Measurements from ENCODE around the gene GRIN2A. TPM values are rescaled to one million over a fixed set of nuclear protein-coding genes. Genes with fewer than 3 reads are reported as not detected.

GRIN2A gene
- total and polyA plus RNA-seq, 8 donors = 0.03 to 0.96 (median 0.26) TPM

DNA sequence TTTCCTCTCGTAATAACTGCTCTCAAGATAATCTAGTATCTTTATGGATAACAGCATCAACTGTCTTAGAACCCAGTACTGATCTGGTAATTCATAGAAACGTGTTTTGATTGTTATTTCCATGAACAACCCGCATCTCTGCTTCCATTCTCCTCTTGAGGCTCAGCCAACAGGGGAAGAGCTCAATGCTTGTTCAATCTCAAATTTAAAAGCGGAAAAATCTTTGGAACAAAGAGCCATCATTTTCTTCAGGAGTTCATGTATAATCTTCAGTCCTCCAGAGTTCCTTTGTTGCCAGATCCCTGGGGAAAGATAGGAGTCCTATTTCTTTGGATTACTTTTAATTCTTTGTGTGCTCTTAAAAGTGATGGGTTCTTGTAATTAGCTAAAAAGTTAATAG, 319.9 kb downstream of the GRIN2A start:
- Histone ChIP-seq H3K4me1 (no peaks in the 10 kb centered on the region), H3K27ac (no peak overlapping the region), H3K27me3 (no peaks in the 10 kb centered on the region), H3K36me3 (no peaks in the 10 kb centered on the region), H3K9me3 (no peaks in the 10 kb centered on the region), H3K4me3 (no peak overlapping the region)
- ATAC-seq (no peak), DNase-seq (no peak)
- intact Hi-C loops (cut with DNase I) = no loop called here
- TF ChIP-seq, protein P1, sequence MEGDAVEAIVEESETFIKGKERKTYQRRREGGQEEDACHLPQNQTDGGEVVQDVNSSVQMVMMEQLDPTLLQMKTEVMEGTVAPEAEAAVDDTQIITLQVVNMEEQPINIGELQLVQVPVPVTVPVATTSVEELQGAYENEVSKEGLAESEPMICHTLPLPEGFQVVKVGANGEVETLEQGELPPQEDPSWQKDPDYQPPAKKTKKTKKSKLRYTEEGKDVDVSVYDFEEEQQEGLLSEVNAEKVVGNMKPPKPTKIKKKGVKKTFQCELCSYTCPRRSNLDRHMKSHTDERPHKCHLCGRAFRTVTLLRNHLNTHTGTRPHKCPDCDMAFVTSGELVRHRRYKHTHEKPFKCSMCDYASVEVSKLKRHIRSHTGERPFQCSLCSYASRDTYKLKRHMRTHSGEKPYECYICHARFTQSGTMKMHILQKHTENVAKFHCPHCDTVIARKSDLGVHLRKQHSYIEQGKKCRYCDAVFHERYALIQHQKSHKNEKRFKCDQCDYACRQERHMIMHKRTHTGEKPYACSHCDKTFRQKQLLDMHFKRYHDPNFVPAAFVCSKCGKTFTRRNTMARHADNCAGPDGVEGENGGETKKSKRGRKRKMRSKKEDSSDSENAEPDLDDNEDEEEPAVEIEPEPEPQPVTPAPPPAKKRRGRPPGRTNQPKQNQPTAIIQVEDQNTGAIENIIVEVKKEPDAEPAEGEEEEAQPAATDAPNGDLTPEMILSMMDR (IDR thresholded peaks at IDR 0.05) = no peak

DNA sequence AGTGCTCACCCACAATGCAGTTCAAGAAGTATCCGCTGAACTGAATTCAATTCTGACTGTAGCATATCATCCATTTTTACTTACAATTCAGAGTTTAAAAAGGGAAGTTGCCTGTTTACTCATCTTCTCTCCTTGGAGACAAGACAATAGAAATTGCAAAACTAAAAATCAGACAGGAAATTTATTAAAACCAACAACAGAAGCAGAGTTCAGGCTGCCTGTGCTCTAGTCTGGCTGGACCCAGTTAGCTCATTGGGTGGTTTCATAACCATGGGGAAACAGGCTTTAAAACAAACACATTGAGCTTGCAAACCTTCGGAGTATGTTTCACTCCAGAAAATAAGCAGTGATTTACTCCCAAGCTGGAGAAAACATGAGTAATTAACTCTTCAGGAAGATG, 321.4 kb downstream of the GRIN2A start:
- H3K9me3 ChIP-seq = no peaks in the 10 kb centered on the region
- H3K4me1 ChIP-seq = no peaks in the 10 kb centered on the region
- DNase-seq = no peak
- intact Hi-C loops (cut with DNase I) = no loop called here
- TF ChIP-seq, protein P1 (IDR thresholded peaks at IDR 0.05) = no peak
- no peak overlapping the region for H3K27ac ChIP-seq
- H3K4me3 ChIP-seq = no peak overlapping the region
- no peaks in the 10 kb centered on the region for H3K27me3 ChIP-seq
- no peaks in the 10 kb centered on the region for H3K36me3 ChIP-seq
- ATAC-seq = no peak

DNA sequence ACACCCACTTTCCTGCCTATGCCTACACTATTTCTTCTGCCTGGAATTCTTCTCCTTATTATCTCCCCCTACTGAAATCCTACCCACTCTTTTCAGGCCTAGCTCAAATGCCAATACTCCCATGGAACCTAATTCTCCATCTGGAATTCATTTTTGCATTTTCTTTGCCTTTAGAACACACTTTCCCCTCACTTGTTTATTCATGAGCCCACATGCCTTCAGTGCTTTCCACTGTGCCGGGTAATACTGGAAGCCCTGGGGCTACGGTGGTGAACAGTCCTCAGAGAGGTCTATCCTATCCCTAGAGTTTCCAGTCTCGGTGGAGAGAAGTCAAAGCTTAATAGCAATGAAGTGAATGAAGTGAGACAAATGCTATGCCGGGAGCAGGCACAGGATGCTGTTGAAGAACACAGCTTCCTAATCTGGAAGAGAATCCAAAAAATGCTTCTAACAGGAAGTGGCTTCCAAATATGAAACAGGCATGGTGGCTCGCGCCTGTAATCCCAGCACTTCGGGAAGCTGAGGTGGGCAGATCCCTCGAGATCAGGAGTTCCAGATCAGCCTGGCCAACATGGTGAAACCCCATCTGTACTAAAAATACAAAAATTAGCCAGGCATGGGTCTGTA, 322.4 kb downstream of the GRIN2A start:
- TF ChIP-seq, protein P1 (IDR thresholded peaks at IDR 0.05) = no peak
- ATAC-seq (no peak), DNase-seq (no peak)
- Histone ChIP-seq H3K36me3 (no peaks in the 10 kb centered on the region), H3K9me3 (no peaks in the 10 kb centered on the region), H3K4me1 (no peaks in the 10 kb centered on the region), H3K27me3 (no peaks in the 10 kb centered on the region), H3K4me3 (no peak overlapping the region), H3K27ac (no peak overlapping the region)
- intact Hi-C loops (cut with DNase I) = no loop called here

DNA sequence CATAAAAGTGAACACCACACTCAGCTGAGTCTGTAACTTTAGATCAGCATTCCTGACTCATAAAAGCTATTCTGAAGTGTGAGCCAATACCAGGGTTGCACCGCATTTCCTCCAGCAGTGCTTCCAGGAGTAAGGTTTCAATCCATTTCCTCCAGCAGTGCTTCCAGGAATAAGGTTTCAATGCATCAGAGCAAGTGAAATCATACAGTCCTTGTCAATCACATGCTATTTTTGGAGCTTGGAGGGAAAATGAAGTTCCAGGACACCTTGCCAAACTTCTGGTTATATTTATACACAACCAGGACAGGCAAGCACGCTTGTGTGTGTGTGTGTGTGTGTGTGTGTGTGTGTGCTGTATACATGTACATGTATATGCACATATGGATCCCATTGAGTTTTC, 327.6 kb downstream of the GRIN2A start:
- DNase-seq (no peak), ATAC-seq (no peak)
- Histone ChIP-seq H3K36me3 (no peaks in the 10 kb centered on the region), H3K27ac (no peak overlapping the region), H3K4me3 (no peak overlapping the region), H3K4me1 (no peaks in the 10 kb centered on the region), H3K9me3 (no peaks in the 10 kb centered on the region), H3K27me3 (no peaks in the 10 kb centered on the region)
- intact Hi-C loops (cut with DNase I) = no loop called here
- TF ChIP-seq, protein P1 (IDR thresholded peaks at IDR 0.05) = no peak

DNA sequence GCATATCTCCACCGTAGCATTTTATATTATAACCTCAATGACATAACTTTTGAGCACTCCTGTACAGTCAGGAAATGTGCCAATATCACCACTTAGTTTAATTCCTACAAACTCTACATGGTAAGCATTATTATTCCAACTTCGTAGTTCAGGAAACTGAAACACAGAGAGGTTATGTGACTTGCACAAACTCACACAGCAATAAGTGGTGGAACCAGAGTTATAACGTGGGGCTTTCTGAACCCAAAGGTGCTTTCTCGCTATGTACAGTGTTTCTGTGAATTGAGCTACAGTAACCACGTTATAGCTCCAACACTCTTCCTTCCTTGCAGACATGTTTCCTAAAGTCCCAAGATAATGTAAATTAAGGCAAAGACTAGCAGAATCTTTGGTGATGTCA, 330.2 kb downstream of the GRIN2A start:
- TF ChIP-seq, protein P1 (IDR thresholded peaks at IDR 0.05) = no peak
- Histone ChIP-seq H3K4me1 (no peaks in the 10 kb centered on the region), H3K4me3 (no peak overlapping the region), H3K27me3 (no peaks in the 10 kb centered on the region), H3K27ac (no peak overlapping the region), H3K36me3 (no peaks in the 10 kb centered on the region), H3K9me3 (no peaks in the 10 kb centered on the region)
- no peak for ATAC-seq
- intact Hi-C loops (cut with DNase I) = no loop called here
- no peak for DNase-seq

All from left lung (tissue), 10 donors.